ENCODE measurements around the gene SYNJ2. TPM values are rescaled to one million over a fixed set of nuclear protein-coding genes. Genes with fewer than 3 reads are reported as not detected.

Gene SYNJ2
- total RNA-seq, 1 experiment from 2014 or later: 70.0 TPM

DNA sequence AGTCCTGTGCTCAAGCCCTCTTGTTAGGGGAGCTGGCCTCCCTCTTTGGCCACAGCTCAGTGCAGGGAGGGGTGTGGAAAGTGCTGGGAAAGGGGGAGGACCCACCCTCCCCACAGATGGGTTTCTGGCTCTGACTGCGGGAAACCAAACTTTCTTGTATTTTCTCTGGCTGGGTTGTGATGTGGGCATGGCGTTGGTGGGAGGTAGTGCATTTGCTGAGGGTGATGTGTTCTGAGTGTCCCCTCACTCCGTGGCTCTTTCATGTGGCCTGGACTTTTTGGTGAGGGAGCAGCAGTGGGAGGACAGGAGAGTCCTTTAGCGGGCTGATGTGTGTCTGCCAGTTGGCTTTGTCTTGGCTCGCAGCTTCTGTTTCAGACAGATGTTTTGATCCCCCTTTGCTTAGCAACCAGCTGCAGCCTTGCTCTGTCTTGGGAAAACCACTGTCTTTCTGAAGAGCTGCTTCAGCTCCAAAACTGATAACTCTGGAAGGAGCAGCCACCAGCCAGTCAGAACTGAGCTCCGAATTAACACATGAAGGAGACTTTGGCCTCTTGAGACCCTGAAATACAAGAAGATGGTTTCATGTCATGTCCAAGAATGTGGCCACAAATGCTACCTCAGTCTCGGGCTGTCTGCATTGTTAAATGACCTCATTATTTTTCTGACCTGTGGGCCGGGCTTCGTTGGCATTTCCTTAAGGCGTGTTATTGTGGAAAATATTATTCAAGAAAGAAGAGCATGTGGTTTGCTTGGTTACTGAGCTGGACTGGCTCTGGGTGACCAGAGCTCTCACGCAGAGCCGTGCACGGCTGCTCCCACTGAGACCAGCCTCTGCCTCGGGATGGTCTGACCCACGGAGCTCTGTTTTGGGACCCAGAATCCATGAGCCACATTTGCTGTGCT lies 21.5 kb downstream of the SYNJ2 start:
- Histone ChIP-seq H3K36me3 (ENCODE audit: control insufficient read depth, insufficient read depth, low read length) (0 out of 2 replicates have a peak, but pooled peaks cover 2% of the 10 kb centered on the region), H3K4me3 (ENCODE audit: low read depth in 2 of 2, low read length in 2 of 2) (no peak overlapping the region), H3K27me3 (ENCODE audit: control insufficient read depth, insufficient read depth, low read length) (no peaks in the 10 kb centered on the region), H3K27ac (ENCODE audit: low read length) (peak overlapping the region; percentile 23), H3K4me1 (ENCODE audit: control insufficient read depth, insufficient read depth, low read length) (peaks cover 74% of the 10 kb centered on the region), H3K9me3 (ENCODE audit: control insufficient read depth, insufficient read depth, low read depth, low read length) (no peaks in the 10 kb centered on the region)
- DNase-seq (ENCODE audit: low read depth, low spot score): no peak
- no TSS peak for BruUV-seq (replicated peaks)
- intact Hi-C loops (cut with micrococcal nuclease; ENCODE audit: unreplicated experiment): no loop called here
- CTCF ChIA-PET: interaction anchor here (1.3 kb wide), 1 partner anchor 69 kb away, joined by 4 read pairs; no protein-coding TSS in a partner anchor
- POLR2A ChIA-PET: interaction anchor here (0.6 kb wide), 1 partner anchor 14 kb away, joined by 4 read pairs; no protein-coding TSS in a partner anchor
- ATAC-seq: peak; percentile 36
- TF ChIP-seq POLR2AphosphoS5 (IDR thresholded peaks at IDR 0.05; ENCODE audit: low read depth, low read length) (no peak), TCF7L2 (IDR thresholded peaks at IDR 0.05; ENCODE audit: low read depth, low read length) (no peak), SIN3A (IDR thresholded peaks at IDR 0.05; ENCODE audit: borderline replicate concordance, insufficient read depth, low read depth, low read length) (no peak)
- TF ChIP-seq, protein P1, sequence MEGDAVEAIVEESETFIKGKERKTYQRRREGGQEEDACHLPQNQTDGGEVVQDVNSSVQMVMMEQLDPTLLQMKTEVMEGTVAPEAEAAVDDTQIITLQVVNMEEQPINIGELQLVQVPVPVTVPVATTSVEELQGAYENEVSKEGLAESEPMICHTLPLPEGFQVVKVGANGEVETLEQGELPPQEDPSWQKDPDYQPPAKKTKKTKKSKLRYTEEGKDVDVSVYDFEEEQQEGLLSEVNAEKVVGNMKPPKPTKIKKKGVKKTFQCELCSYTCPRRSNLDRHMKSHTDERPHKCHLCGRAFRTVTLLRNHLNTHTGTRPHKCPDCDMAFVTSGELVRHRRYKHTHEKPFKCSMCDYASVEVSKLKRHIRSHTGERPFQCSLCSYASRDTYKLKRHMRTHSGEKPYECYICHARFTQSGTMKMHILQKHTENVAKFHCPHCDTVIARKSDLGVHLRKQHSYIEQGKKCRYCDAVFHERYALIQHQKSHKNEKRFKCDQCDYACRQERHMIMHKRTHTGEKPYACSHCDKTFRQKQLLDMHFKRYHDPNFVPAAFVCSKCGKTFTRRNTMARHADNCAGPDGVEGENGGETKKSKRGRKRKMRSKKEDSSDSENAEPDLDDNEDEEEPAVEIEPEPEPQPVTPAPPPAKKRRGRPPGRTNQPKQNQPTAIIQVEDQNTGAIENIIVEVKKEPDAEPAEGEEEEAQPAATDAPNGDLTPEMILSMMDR (IDR thresholded peaks at IDR 0.05): no peak
- TF ChIP-seq, protein P2, sequence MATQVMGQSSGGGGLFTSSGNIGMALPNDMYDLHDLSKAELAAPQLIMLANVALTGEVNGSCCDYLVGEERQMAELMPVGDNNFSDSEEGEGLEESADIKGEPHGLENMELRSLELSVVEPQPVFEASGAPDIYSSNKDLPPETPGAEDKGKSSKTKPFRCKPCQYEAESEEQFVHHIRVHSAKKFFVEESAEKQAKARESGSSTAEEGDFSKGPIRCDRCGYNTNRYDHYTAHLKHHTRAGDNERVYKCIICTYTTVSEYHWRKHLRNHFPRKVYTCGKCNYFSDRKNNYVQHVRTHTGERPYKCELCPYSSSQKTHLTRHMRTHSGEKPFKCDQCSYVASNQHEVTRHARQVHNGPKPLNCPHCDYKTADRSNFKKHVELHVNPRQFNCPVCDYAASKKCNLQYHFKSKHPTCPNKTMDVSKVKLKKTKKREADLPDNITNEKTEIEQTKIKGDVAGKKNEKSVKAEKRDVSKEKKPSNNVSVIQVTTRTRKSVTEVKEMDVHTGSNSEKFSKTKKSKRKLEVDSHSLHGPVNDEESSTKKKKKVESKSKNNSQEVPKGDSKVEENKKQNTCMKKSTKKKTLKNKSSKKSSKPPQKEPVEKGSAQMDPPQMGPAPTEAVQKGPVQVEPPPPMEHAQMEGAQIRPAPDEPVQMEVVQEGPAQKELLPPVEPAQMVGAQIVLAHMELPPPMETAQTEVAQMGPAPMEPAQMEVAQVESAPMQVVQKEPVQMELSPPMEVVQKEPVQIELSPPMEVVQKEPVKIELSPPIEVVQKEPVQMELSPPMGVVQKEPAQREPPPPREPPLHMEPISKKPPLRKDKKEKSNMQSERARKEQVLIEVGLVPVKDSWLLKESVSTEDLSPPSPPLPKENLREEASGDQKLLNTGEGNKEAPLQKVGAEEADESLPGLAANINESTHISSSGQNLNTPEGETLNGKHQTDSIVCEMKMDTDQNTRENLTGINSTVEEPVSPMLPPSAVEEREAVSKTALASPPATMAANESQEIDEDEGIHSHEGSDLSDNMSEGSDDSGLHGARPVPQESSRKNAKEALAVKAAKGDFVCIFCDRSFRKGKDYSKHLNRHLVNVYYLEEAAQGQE (IDR thresholded peaks at IDR 0.05; ENCODE audit: insufficient read depth in 1 of 2, low read depth in 2 of 2, low read length in 1 of 2): no peak
- in situ Hi-C loops (cut with HindIII; ENCODE audit: low pct_unique_long_range_greater_than_20kb, low sequenced_read_pairs): no loop called here

DNA sequence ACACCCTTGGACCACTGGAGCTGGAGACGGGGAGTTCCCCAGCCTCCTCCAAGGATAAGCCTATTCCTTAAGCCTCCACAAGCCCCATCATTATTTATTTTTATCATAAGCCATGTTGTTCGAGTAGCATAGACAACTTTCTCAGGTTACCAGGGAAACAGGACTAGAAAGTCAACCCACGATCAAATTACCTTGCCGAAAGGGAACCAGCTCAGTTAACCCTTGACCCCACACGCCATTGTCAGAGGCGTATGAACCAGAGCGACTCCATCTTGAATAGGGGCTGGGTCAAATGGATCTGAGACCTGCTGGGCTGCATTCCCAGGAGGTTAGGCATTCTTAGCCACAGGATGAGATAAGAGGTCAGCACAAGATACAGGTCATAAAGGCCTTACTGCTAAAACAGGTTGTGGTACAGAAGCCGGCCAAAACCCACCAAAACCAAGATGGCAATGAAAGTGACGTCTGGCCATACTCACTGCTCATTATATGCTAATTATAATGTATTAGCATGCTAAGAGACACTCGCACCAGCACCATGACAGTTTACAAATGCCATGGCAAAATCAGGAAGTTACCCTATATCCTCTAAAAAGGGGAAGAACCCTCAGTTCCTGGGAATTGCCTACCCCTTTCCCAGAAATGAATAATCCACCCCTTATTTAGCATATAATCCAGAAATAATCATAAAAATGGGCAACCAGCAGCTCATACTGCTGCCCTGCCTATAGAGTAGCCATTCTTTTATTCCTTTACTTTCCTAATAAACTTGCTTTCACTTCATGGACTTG lies 22.4 kb downstream of the SYNJ2 start:
- intact Hi-C loops (cut with micrococcal nuclease; ENCODE audit: unreplicated experiment) (no loop called here), in situ Hi-C loops (cut with HindIII; ENCODE audit: low pct_unique_long_range_greater_than_20kb, low sequenced_read_pairs) (no loop called here)
- Histone ChIP-seq H3K4me1 (ENCODE audit: control insufficient read depth, insufficient read depth, low read length) (peaks cover 79% of the 10 kb centered on the region), H3K9me3 (ENCODE audit: control insufficient read depth, insufficient read depth, low read depth, low read length) (no peaks in the 10 kb centered on the region), H3K4me3 (ENCODE audit: low read depth in 2 of 2, low read length in 2 of 2) (no peak overlapping the region), H3K27ac (ENCODE audit: low read length) (peak overlapping the region; percentile 23), H3K27me3 (ENCODE audit: control insufficient read depth, insufficient read depth, low read length) (no peaks in the 10 kb centered on the region), H3K36me3 (ENCODE audit: control insufficient read depth, insufficient read depth, low read length) (0 out of 2 replicates have a peak, but pooled peaks cover 2% of the 10 kb centered on the region)
- no peak for ATAC-seq
- no peak for DNase-seq (ENCODE audit: low read depth, low spot score)
- POLR2A ChIA-PET: interaction anchor here (0.6 kb wide), 1 partner anchor 15 kb away, joined by 4 read pairs; no protein-coding TSS in a partner anchor
- TF ChIP-seq, protein P1 (IDR thresholded peaks at IDR 0.05): no peak
- TF ChIP-seq, protein P2 (IDR thresholded peaks at IDR 0.05; ENCODE audit: insufficient read depth in 1 of 2, low read depth in 2 of 2, low read length in 1 of 2): no peak
- no peak for TF ChIP-seq SIN3A (IDR thresholded peaks at IDR 0.05; ENCODE audit: borderline replicate concordance, insufficient read depth, low read depth, low read length)
- no peak for TF ChIP-seq TCF7L2 (IDR thresholded peaks at IDR 0.05; ENCODE audit: low read depth, low read length)
- no peak for TF ChIP-seq POLR2AphosphoS5 (IDR thresholded peaks at IDR 0.05; ENCODE audit: low read depth, low read length)
- BruUV-seq (replicated peaks): no TSS peak
- CTCF ChIA-PET: interaction anchor here (1.3 kb wide), 1 partner anchor 68 kb away, joined by 4 read pairs; no protein-coding TSS in a partner anchor
